ENCODE results near the gene CDC42EP4. TPM values are rescaled to one million over a fixed set of nuclear protein-coding genes. Genes with fewer than 3 reads are reported as not detected.

CDC42EP4 gene
- total RNA-seq, 4 donors from 2014 or later: 45.1 to 63.9 (median 52.9) TPM

- Histone ChIP-seq H3K27ac (peak overlapping the region; percentile 44 to 92 (median 90)), H3K4me1 (peaks cover 28 to 75% (median 56%) of the 10 kb centered on the region in 3 donors)
- TF ChIP-seq POLR2A (IDR thresholded peaks at IDR 0.05): no peak
- TF ChIP-seq, protein P1, sequence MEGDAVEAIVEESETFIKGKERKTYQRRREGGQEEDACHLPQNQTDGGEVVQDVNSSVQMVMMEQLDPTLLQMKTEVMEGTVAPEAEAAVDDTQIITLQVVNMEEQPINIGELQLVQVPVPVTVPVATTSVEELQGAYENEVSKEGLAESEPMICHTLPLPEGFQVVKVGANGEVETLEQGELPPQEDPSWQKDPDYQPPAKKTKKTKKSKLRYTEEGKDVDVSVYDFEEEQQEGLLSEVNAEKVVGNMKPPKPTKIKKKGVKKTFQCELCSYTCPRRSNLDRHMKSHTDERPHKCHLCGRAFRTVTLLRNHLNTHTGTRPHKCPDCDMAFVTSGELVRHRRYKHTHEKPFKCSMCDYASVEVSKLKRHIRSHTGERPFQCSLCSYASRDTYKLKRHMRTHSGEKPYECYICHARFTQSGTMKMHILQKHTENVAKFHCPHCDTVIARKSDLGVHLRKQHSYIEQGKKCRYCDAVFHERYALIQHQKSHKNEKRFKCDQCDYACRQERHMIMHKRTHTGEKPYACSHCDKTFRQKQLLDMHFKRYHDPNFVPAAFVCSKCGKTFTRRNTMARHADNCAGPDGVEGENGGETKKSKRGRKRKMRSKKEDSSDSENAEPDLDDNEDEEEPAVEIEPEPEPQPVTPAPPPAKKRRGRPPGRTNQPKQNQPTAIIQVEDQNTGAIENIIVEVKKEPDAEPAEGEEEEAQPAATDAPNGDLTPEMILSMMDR (IDR thresholded peaks at IDR 0.05): no peak
Measured at GRCh38 chr17:73341350-73342049, 29.7 kb upstream of the CDC42EP4 start.

GRCh38 chr17:73340093-73340596, 28.3 kb upstream of the CDC42EP4 start:
- 20 to 43% methylated on average over 7 of the region's 7 CpGs for WGBS, 2 donors

More at GRCh38 chr17:73341350-73342049, 29.7 kb upstream of the CDC42EP4 start:
- Histone ChIP-seq H3K36me3 (no peaks in the 10 kb centered on the region), H3K9me3 (no peaks in the 10 kb centered on the region), H3K4me3 (no peak overlapping the region), H3K27me3 (peaks cover 0 to 9% (median 0%) of the 10 kb centered on the region in 4 donors)
- intact Hi-C loops (cut with DNase I): no loop called here
- WGBS, 2 donors: 21 to 37% methylated on average over 15 of the region's 15 CpGs
- no peak for DNase-seq

GRCh38 chr17:73338566-73339197, 26.9 kb upstream of the CDC42EP4 start:
- Histone ChIP-seq H3K27ac (peak overlapping the region; percentile 56 to 92 (median 88)), H3K9me3 (no peaks in the 10 kb centered on the region), H3K4me3 (peak overlapping the region in 1 of 4 donors; percentile 35), H3K4me1 (peaks cover 35 to 96% (median 75%) of the 10 kb centered on the region in 3 donors), H3K36me3 (no peaks in the 10 kb centered on the region), H3K27me3 (peaks cover 0 to 8% (median 0%) of the 10 kb centered on the region in 4 donors)
- intact Hi-C loops (cut with DNase I): no loop called here
- TF ChIP-seq, protein P1 (IDR thresholded peaks at IDR 0.05): no peak
- no peak for TF ChIP-seq POLR2A (IDR thresholded peaks at IDR 0.05)
- DNase-seq: no peak
- WGBS, 2 donors: 72 to 80% methylated on average over 3 to 6 of the region's 22 CpGs

More at GRCh38 chr17:73340093-73340596, 28.3 kb upstream of the CDC42EP4 start:
- intact Hi-C loops (cut with DNase I): no loop called here
- Histone ChIP-seq H3K9me3 (no peaks in the 10 kb centered on the region), H3K27me3 (peaks cover 0 to 9% (median 0%) of the 10 kb centered on the region in 4 donors), H3K4me1 (peaks cover 28 to 88% (median 66%) of the 10 kb centered on the region in 3 donors), H3K4me3 (no peak overlapping the region), H3K36me3 (no peaks in the 10 kb centered on the region), H3K27ac (peak overlapping the region; percentile 78 to 92 (median 88))
- TF ChIP-seq, protein P1 (IDR thresholded peaks at IDR 0.05): peak in 4 of 6 experiments; percentile 35 to 71 (median 60)
- TF ChIP-seq POLR2A (IDR thresholded peaks at IDR 0.05): no peak
- no peak for DNase-seq

DNA sequence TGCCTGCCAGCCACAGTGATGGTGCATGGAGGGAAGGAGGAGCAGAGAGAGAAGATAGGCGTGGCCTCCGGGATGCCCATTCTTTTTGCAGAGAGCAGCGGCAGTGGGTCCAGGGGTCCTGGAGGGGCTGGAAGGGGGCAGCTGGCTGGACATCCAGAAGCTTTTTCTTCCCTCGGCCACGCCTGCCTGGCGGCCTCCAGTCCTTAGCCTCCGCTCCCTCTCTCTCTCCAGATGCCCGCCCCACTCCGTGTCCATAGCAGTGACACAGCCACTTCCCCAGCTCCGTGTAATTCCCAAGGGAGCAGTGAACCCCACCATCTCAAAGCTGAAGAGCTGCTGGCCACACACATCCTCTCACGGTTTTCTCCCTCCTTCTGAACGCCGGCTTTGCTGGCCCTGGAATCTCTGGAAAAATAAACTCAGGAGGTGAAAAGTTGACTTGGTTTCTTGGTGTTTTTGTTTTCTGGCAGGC, 26.3 kb upstream of the CDC42EP4 start:
- TF ChIP-seq, protein P1 (IDR thresholded peaks at IDR 0.05): no peak
- TF ChIP-seq POLR2A (IDR thresholded peaks at IDR 0.05): no peak
- Histone ChIP-seq H3K27ac (peak overlapping the region; percentile 56 to 92 (median 88)), H3K36me3 (no peaks in the 10 kb centered on the region), H3K27me3 (peaks cover 0 to 2% (median 0%) of the 10 kb centered on the region in 4 donors), H3K4me1 (peaks cover 34 to 95% (median 71%) of the 10 kb centered on the region in 3 donors), H3K4me3 (peak overlapping the region in 1 of 4 donors; percentile 35), H3K9me3 (no peaks in the 10 kb centered on the region)
- WGBS, 2 donors: 61 to 73% methylated on average over 13 of the region's 13 CpGs
- intact Hi-C loops (cut with DNase I): no loop called here
- DNase-seq: no peak
